ENCODE measurements around the gene CC2D2B.
"Not testable (repeated sequence)": the region's sequence is repeated elsewhere in the genome, so short reads cannot be mapped to it uniquely, and the experiment has no call there.

The CC2D2B gene

GRCh38 chr10:95905897-95906580, 1.7 kb upstream of the CC2D2B start:
- not testable (repeated sequence) for DNase-seq

GRCh38 chr10:95906677-95907455, 909 bp upstream of the CC2D2B start:
- DNase-seq, result peak in 39 of 51 donors; percentile 0 to 70 (median 28)

- DNase-seq, result no peak
Observed at GRCh38 chr10:95908450-95908849, 675 bp downstream of the CC2D2B start.

GRCh38 chr10:95909561-95909960, 1.8 kb downstream of the CC2D2B start:
- DNase-seq, result no peak

- DNase-seq, result not testable (repeated sequence)
Observed at GRCh38 chr10:95916039-95916438, 8.3 kb downstream of the CC2D2B start.

GRCh38 chr10:95920798-95921426, 13.1 kb downstream of the CC2D2B start:
- DNase-seq, result no peak

GRCh38 chr10:95925033-95925432, 17.3 kb downstream of the CC2D2B start:
- no peak for DNase-seq

- DNase-seq, result no peak
Observed at GRCh38 chr10:95935429-95935828, 27.7 kb downstream of the CC2D2B start.

- no peak for DNase-seq
Observed at GRCh38 chr10:95941115-95941514, 33.3 kb downstream of the CC2D2B start.

GRCh38 chr10:95963202-95963990, 55.6 kb downstream of the CC2D2B start:
- DNase-seq, result no peak

- DNase-seq, result no peak
Observed at GRCh38 chr10:95963991-95964389, 56.2 kb downstream of the CC2D2B start.

GRCh38 chr10:95964756-95965155, 57.0 kb downstream of the CC2D2B start:
- DNase-seq, result no peak

- DNase-seq, result no peak
Observed at GRCh38 chr10:95976362-95977229, 68.8 kb downstream of the CC2D2B start.

GRCh38 chr10:95982200-95982599, 74.4 kb downstream of the CC2D2B start:
- DNase-seq, result no peak

- no peak for DNase-seq
Observed at GRCh38 chr10:95987685-95988426, 80.1 kb downstream of the CC2D2B start.

GRCh38 chr10:95988702-95989101, 80.9 kb downstream of the CC2D2B start:
- DNase-seq, result no peak

- DNase-seq, result not testable (repeated sequence)
Observed at GRCh38 chr10:95994376-95994775, 86.6 kb downstream of the CC2D2B start.

- no peak for DNase-seq
Observed at GRCh38 chr10:95998255-95998784, 90.5 kb downstream of the CC2D2B start.

GRCh38 chr10:96013956-96014355, 106.2 kb downstream of the CC2D2B start:
- DNase-seq, result no peak
